Amniotic epithelial cell (primary cell): ENCODE data around the gene ZFHX3.
A peak's percentile ranks its signal among the peaks of the same experiment; 100 is the strongest.
"Not testable (repeated sequence)": the region's sequence is repeated elsewhere in the genome, so short reads cannot be mapped to it uniquely, and the experiment has no call there.

Experiments used
- DNase-seq: peaks from one replicate; pipeline ENCODE4 v3.0.0-alpha.2; 2010; ENCODE audit warnings: low read depth

ZFHX3 gene

DNA sequence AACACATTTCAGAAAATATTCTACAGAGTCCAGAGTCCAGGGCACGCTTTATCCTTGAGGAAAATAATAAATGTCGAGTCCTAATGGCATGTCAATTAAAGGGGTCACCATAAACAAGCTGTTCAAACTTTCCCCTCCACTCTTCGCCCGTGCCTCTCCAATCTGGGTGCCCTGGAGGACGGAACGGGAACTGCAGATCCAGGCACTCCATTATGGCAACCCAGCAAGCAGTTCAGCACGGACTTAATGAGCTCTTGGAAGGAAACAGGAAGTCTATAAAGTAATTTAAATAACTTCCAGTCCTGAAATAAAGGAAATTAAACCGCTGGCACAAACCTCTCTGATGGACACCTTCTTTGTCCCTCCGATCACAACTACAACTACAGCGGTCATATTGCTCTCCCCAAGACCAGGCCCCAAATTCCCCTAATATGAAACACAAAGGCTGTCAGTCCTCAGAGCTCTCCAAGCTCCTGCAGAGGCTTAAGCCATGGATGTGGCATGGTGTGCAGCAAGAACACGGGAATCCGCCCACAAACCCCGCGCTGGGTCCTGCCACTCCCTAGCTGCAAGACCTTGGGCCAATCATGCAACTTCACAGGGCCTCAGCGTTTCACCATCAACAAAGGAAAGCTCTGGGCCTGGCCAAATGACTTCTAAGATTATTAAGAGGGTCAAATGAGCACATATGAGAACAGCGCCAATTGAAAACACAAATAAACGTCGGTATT is 52.6 kb downstream of the ZFHX3 start:
- no peak for DNase-seq

DNA sequence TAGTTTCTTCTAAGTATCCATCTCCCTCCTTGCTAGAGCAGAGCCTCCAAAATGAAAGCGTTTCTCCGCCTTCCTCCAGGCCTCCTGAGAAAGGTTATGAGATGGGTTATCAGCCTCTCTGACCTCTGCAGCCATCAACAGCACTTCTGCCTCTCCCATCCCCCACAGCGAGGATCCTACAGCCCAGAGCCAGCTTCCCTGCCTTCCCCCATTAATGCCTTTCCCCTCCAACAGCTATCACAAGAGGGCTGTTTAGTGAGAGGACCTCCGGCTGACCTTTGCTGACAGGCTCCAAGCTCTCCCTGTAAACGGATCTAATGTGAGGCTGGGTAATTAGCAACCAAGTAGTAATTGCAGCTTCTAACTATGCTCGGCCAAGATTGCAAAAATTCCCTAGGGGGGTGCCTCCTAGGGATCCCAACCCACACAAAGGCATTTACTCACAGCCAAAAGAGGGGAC is 55.8 kb downstream of the ZFHX3 start:
- DNase-seq = no peak

DNA sequence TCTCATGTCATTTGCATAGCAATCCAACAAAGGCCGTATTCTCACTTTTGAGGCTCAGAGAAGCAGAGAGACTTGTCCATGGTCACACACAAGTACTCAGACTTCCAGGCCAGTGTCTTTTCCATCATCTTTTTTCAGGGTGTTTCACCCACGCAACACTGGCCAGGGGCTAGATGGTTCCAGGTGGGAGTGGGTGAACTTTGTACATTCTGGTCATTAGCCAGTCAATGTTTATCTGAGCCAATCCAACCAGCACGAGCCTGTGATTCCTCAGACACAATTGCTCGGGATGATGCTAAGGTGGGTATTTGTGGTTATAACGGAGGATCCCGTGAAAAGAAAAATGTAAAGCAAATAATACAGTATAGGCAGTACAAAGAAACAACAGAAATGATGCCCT is 56.3 kb downstream of the ZFHX3 start:
- no peak for DNase-seq

DNA sequence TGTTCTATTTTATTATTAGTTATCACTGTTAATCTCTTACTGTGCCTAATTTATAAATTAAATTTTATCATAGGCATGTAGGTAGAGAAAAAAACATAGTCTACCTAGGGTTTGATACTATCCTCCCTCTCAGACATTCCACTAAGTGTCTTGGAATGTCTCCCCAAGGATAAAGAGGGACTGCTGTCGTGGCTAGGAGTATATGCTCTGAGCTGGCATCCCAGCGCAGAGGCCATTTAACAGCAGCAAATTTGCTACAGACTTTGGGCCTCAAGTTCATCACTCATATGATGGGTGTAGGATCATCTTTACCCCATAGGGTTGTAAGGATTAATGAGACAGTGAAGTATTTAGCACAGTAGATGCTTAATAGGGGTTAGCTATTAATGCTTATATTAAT is 56.7 kb downstream of the ZFHX3 start:
- DNase-seq = no peak

DNA sequence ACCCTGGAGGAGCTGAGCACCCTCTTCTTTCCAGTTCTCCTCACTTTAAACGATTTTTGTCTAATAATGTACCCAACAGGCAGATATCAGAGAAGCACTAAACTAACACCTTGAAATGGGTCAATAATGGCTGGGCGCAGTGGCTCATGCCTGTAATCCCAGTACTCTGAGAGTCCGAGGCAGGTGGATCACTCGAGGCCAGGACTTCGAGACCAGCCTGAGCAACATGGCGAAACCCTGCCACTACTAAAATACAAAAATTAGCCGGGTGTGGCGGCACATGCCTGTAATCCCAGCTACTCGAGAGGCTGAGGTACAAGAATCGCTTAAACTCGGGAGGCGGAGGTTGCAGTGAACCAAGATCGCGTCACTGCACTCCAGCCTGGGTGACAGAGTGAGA is 57.4 kb downstream of the ZFHX3 start:
- no peak for DNase-seq

DNA sequence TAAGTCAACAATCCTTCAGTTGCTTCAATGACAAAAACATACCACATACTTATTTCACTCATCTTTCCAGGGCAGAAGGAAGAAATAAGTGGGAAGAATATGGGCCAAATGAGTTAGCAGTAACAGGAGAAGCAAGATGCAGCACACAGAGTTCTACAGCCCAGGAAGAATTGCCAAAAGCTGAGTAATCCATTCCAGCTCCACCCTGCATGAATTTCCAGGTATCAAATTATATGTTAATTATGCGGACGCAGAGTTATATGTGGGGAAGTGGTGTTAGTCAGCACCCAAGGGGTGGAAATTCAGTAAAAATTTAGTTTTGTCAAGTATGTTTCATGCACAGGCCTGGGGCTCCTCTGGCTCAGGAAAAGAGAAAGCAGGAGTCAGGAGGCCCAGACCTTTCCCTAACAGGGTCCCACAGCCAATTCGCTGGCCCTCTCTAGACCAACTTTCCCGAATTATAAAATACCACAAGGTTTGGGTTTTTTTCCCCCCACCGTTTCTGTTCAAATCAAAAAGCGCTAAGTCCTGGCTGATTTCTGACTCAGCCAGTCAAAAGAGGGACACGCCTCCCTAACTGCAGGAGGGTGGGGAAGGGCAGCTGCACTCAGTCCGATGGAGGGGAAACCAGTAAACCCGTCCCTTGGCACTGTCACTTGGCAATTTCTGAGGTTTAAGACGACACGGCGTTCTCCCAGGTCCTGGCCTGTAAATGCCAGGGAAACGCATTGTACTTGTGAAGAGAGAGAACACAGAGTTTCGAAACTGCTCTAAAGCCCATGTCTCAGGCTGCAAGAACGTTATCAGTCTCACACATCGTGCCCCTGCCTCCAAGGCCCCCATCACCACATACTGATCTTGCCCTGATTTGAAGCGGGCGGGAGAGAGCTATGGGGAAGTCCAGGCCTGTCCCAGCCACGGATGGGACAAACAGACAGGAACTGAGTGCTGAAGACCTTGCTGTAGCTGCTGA is 58.1 kb downstream of the ZFHX3 start:
- peak; percentile 94 for DNase-seq

DNA sequence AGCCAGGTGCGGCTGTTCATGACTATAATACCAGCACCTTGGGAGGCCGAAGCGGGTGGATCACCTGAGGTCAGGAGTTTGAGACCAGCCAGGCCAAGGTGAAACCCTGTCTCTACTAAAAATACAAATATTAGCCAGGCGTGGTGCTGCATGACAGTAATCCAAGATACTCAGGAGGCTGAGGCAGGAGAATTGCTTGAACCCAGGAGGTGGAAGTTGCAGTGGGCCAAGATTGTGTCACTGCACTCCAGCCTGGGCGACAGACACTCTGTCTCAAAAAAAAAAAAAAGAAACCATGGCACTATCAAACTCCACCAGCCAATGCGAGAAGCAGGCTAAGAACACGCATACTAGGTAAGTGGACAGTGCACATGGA is 58.7 kb downstream of the ZFHX3 start:
- DNase-seq = not testable (repeated sequence)

DNA sequence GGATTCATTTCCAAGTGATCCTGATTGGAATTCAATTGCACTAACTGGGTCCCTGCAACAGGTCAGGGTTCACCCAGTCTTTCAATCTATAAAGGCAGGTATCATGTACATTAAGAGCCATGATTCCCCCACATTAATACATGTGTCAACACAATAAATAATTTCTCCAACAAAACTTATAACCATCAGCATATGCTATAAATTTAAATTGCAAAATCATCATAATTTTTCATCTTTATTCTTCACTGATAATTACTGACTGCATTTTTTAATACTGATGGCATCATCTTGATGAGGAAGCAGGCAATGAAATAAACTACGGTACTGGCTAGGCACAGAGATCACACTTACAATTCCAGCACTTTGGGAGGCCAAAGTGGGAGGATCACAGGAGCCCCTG is 59.4 kb downstream of the ZFHX3 start:
- DNase-seq = no peak

DNA sequence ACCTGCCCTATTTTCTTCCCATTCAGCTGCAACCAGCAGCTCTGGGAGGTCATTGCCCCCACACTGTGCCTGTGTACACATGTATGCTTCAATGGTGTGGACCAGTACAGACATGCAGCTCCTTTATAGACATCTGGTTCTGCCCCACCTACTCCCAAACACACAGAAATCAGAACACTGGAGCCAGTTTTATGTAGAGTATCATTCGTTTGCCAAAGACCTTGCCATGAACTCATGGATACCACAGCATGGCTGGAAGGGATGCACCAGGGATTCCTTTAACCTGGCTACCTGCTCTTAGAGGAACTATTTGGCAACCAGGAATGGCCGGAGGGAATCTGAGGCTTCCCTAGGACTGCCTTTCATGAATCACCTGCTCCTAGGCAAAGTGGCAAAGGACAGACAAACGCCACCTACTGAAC is 60.4 kb downstream of the ZFHX3 start:
- no peak for DNase-seq

DNA sequence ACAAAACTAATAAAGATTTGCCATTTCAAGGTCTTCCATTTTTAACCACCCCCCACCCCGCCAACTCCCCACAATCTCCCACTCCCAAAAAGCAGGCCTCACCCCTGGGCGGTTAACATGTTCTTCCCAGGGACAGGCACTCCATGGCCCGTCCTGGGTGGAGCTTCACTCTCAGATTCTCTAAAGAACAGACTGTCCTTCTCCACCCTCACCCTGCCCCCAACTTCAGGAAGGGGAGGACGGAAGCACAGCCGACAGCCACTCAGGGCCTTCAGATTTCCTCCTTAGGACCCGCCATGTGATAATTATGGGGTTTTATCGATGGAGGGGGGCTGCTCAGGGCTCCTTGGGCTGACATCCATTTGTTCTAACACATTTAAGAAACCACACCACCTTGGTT is 61.9 kb downstream of the ZFHX3 start:
- peak; percentile 43 for DNase-seq

DNA sequence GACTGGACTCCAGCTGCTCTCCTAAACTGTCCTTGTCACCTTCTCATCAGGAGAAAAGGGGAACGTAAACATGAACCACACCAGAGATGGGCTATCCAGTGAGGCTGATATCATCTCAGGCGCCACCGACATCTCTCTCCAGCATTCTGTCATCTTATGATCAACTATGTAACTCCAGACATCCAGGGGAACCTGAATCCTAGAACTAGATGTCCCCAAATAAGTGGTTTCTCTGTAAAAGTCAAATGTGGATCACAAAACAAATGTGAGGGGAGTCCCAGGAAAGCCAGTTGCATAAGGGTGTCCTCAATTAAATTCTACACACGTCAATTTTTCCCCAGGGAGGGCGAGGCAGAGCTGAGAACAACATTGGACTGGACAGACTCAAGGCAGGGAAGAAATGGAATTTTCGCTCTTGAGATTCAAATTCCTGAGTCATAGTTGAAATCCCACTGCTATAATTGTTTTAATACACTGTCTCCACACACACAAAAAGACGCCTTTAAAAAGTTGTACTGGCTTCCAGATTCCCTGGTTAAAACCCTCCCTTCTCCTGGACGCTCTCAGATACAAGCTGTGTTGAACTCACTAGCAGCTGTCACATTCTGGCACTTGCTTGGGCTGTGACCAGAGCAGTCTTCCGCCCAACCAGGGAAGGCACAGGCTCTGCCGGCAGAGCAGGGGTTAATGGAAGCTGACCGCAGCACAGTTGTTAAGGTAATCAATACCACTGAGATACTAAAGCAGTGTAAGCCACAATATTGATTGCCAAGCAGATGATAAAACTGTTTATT is 62.6 kb downstream of the ZFHX3 start:
- DNase-seq = peak; percentile 62

DNA sequence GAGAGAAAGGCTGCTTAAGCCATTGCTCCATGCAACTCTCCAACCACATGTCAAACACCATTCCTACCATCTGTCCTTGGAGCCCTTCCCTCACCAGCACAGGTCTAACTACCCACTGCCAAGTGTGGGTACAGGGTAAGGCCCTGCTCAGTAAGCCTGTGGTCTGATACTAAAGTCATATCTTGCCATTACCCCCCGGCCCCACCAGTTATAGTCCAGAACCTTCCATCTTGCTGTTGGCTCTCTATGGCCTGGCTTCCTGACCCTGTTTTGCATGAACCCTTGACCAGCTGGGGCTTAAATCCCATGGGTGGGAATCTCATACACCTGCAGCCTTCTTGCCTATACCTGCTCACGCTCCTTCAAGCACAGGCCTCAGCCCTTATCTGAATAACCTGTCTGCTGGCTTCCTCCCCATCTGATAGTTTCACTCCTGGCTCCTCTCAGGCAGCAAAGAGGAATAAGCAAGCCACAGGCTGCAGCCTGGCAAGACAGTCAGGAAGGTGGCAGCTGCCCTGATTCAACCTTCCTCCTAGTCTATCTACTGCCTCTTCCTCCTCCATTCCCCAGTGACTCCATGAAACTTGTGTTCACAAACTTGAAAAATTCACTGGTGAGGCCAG is 64.1 kb downstream of the ZFHX3 start:
- DNase-seq = no peak

DNA sequence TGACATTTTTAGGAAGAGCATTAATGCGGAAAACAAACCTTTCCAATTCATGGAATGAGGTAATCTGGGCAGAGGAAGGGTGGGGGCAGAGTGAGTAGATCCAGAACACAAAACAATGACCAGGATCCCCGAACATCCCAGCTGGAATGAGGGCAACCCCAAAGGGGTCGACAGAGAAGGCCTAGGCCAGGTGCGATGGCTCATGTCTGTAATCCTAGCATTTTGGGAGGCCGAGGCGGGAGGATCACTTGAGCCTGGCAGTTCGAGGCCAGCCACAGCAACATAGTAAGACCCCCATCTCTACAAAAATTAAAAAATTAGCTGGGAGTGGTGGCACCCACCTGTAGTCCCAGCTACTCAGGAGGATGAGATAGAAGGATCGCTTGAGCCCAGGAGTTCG is 64.7 kb downstream of the ZFHX3 start:
- DNase-seq = no peak

DNA sequence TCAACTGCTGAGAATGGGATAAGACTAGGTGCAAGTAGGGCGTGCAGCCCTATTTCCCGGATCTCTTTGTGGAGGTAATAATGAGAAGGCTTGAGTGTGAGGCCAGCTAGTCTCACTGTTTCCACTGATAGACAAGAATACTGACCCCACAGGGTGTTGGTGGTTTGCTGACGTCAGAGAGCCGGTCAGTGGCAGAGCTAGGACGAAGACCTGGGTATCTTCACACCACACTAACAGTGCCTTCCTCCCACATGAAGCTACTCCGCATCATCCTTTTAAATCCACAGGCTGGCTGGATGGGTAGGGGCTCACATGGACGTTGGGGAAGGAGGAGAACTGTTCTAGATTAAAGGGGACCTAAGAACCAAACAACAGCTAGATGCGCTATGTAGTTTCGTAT is 68.0 kb downstream of the ZFHX3 start:
- peak; percentile 67 for DNase-seq

DNA sequence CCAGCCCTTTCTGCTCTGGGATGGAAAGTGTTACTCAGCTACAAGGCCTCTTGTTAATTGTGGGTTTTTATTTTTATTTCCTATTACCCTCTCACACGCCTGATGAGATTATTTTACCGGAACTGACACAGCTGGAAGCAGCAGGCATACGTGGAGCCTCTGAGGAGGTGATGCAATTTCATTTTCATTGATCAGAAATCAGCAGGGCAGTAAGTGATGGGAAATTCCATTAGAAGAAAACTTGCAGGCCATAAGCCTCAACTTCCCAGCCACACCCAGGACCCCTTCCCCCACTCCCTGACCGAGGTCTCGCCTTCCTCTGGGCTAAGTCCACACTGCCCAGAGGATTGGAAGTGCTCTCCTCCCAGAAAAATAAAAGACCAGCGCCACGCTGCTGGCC is 69.7 kb downstream of the ZFHX3 start:
- DNase-seq = no peak

DNA sequence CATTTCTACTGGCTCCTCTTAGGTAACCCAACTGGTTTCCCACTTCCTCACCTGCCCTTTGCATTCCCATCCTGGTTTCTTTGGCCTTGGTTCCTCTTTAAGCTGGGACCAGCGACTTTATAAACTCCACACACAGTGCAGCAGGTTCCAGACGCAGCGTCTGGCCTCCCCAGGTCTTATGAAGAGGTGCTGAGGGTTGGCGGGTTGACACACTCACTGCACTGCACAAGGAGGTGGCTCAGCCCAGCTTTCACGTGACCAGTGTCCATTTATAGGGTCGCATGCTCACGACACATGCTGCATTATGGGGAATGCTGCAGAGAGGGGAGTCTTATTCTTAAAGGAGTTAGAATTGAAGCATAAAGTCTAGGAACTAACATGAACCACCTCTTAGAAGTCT is 70.8 kb downstream of the ZFHX3 start:
- DNase-seq = no peak

DNA sequence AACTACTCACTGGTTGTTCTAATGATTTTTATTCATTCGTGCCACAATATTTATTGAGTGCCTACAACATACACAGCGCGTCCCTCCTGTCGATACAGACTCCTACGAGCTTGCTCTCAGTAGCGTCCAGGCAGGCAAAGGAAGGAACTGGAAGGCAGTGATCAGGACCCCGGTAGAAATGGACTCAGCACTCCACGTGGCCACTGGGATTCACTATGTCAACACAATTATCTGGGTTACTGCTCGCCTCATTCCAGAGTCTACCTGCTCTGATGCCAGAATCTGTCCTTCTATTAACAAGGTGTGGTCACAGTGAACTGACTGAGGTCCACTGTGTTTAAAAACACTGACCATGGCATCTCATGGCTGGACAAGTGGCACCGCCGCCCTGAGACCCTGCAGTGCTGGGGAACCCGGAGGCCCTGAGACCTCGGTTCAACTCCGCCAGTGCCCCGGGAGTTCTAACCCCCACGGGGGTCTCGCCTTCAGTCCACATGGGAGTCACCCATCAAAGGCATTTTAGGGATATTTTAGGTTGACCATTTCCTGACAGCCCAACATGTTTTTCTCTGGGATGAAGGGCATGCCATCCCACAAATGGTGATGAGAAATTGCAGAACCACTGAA is 71.4 kb downstream of the ZFHX3 start:
- no peak for DNase-seq

DNA sequence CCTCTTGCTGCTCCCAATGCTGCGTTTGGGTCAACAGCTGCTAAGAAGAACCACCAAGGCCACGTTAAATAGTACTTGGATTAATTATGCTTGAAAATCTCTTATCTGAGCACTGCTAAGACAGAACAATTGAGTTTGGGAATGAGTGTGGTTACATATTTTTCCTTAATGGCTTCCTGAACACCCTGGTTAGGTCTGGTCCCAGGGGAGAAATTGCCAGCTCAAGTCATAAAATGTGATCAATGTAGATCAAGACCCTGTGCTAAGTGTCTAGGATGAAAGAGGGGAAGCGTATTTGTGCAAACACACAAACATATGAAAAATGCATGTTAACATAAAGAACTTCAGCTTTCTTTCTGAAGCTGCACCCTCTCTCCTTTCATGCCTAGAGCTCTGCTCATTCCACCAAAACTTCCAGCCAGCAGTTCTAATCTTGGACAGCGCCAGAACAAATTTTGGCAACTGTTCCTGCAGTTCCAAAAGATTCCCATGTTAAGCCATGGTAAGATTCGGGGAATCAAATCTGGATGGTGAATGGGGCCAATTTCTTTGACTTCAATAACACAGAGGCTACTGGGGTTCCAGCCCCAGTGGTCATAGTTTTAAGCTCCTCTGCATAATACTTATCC is 72.0 kb downstream of the ZFHX3 start:
- DNase-seq = no peak

DNA sequence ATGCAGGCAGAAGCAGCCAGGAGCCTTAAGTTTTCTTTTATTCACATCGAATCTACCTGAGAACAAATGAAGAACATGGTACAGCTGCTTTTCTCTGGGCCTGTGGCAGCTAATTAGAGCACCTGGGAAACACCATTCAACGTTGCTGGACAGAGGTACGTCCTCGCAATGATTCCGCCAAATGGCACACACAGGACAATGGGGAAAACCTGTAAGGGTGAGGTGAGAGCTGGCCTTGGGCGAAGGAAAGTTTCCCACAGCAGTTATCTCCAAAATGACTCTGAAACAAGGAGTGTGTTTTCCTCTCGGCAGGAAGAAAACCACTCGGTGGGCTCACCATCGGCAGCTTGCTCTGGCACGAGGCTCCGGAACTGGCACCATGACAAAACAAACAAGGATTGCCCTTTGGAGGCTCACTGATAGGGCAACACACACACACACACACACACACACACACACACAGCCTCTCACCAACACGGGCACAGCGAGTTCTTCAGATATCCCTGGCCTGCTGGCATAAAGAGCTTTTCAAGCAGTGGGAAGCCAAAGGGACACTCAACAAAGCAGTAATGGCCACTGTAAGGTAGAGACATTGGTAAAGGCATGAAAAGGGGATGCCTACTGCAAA is 73.7 kb downstream of the ZFHX3 start:
- DNase-seq = no peak

DNA sequence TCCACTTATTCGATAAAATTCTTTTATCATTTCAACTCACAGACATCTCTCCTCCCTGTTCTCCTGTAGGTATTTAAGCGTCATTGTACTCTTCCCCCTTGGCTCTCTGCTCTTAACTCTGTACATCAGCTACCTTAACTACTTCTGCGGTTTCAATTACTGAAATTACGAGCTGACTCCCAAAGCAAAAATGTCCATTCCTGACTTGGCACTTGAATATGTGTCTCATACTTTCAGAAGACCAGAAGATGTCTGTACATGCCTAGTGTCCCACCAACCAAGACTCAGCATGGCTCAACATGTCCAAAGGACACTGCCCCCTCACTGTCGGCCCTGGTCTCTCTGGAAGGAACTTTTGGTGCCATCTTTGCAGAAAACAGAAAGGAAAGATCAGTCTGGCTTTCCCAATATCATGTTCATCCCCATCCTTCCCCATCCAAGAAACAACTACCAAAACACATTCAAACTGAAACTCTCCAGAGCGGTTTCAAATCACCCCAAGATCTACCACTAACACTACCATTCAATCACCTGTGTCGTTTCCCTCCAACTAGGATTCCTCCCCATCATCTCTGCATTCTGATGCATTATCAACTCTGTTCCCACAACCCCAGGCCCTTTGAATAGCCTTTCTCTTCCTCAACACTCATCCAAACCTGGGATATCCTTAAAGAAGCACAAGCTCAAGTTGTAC is 74.9 kb downstream of the ZFHX3 start:
- DNase-seq = no peak
